Breast epithelium (tissue), 4 donors: ENCODE measurements around the gene OBSCN. TPM values are rescaled to one million over a fixed set of nuclear protein-coding genes. Genes with fewer than 3 reads are reported as not detected.

ENCODE experiments used
- DNase-seq, 2 donors: peaks; one replicate each; pipeline ENCODE4 v3.0.0-alpha.2; 2019; ENCODE audit warnings: low spot score in 2 of 2
- H3K27ac ChIP-seq, 2 donors: fragments of 200-600 bp; sonication (generic) in 1 of 2; one replicate each; pipeline ENCODE4 v1.5.1; 2016 to 2019; ENCODE audit warnings: mild to moderate bottlenecking in 1 of 2
- H3K27me3 ChIP-seq, 2 donors: fragments of 200-600 bp; sonication (generic) in 1 of 2; one replicate each; pipeline versions ENCODE4 v1.5.1 to v1.6.0; 2017 to 2019; ENCODE audit warnings: control low read depth in 1 of 2, mild to moderate bottlenecking in 1 of 2
- H3K36me3 ChIP-seq: fragments of 200-600 bp; one replicate; pipeline ENCODE4 v1.5.1; 2019
- H3K4me1 ChIP-seq, 2 donors: fragments of 200-600 bp; sonication (generic); one replicate each; pipeline ENCODE4 v1.5.1; 2016 to 2019; ENCODE audit warnings: control low read depth in 1 of 2
- H3K4me3 ChIP-seq, 3 donors: fragments of 200-600 bp; sonication (generic); 1 replicate in 2 of 3; 2 replicates in 1 of 3; pipeline ENCODE4 v1.5.1; 2016 to 2019; ENCODE audit warnings: mild to moderate bottlenecking in 3 of 3, moderate library complexity in 2 of 3
- H3K9me3 ChIP-seq, 2 donors: fragments of 200-600 bp; sonication (generic) in 1 of 2; one replicate each; pipeline ENCODE4 v1.5.1; 2016 to 2019; ENCODE audit warnings: control low read depth in 1 of 2
- POLR2A ChIP-seq: fragments of 450-650 bp; IDR thresholded peaks from one replicate; pipeline ENCODE4 v1.6.1; 2016; ENCODE audit warnings: antibody characterized with exemption, mild to moderate bottlenecking, moderate library complexity
- POLR2AphosphoS5 ChIP-seq, 3 donors: sonication (generic); formaldehyde crosslinking; IDR thresholded peaks; one replicate each; pipeline ENCODE4 v1.6.1; 2017; ENCODE audit warnings: antibody characterized with exemption in 3 of 3
- intact Hi-C: fragments of 100-400 bp; cut with DNase I; formaldehyde crosslinking; loops from one replicate; pipeline ENCODE4 v1.15.1; 2023; ENCODE audit warnings: low total_unique reads
- total RNA-seq, 3 donors: library from RNA; depleted of rRNA; stranded (reverse); fragments of >200 nt; gene quantifications; one replicate each; pipeline ENCODE4 v1.1.0, GENCODE V29; 2016
- TF ChIP-seq, protein P1 (sequence below), 3 donors: fragments of 450-650 bp; IDR thresholded peaks; one replicate each; pipeline ENCODE4 v1.5.1; 2016 to 2017; ENCODE audit warnings: antibody characterized with exemption in 3 of 3, mild to moderate bottlenecking in 3 of 3, moderate library complexity in 3 of 3

The OBSCN gene
- total RNA-seq, 3 donors from 2014 or later: 3.0 to 40.0 (median 27.9) TPM

DNA sequence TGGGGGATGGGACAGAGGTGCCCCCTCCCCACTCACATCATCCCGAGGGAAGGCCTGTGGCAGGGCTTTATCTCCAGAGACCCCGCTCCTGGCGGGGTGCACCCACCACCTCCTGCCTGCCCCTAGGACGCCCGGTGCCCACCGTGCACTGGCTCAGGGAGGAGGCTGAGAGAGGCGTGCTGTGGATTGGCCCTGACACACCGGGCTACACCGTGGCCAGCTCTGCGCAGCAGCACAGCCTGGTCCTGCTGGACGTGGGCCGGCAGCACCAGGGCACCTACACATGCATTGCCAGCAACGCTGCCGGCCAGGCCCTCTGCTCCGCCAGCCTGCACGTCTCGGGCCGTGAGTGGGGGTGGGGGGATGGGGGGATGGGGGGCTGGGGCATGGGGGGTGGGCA, 127.1 kb downstream of the OBSCN start:
- DNase-seq: peak in 1 of 2 donors; percentile 36

DNA sequence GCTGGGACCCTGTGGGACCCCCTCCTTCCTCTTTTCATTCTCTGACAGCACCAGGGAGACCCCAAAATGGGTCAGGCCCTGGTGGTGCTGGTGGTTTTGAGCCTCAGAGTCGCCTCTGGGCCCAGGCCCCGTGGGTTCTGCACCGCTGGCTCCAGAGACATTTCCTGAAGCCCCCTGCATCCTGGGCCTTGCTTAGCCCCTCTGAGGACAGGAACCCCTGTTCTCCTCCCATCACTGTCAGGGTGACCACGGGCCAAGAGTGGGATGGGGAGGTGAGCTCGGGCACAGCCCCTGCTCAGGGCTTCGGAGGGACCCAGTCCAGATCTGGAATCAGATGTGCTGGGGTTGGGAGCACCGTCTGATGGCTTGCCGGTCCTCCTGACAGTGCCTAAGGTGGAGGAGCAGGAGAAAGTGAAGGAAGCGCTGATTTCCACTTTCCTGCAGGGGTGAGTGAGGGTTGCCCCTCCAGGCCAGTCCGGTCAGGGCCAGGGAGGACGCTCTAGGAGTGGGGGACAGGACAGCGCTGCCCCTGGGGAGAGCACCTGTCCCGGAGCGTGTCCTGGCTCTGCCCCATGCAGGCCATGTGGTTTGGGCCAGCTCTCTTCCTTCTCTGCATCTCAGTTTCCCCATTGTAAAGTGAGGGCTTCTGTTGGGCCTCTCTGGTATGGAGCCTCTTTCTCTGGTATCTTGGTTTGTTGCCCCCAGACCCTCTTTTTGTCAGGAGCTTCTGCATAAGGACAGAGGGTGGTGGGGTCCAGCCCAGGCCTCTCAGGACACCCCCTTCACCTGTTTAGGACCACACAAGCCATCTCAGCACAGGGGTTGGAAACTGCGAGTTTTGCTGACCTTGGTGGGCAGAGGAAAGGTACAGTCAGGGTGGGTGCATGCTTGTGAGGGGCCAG, 127.8 kb downstream of the OBSCN start:
- Histone ChIP-seq H3K27me3 (no peaks in the 10 kb centered on the region), H3K27ac (no peak overlapping the region), H3K36me3 (no peaks in the 10 kb centered on the region), H3K4me1 (no peaks in the 10 kb centered on the region), H3K9me3 (no peaks in the 10 kb centered on the region), H3K4me3 (no peak overlapping the region)
- intact Hi-C loops: no loop called here
- DNase-seq: peak in 1 of 2 donors; percentile 42
- no peak for TF ChIP-seq POLR2A
- TF ChIP-seq POLR2AphosphoS5 (IDR thresholded peaks at IDR 0.05): no peak
- TF ChIP-seq, protein P1, sequence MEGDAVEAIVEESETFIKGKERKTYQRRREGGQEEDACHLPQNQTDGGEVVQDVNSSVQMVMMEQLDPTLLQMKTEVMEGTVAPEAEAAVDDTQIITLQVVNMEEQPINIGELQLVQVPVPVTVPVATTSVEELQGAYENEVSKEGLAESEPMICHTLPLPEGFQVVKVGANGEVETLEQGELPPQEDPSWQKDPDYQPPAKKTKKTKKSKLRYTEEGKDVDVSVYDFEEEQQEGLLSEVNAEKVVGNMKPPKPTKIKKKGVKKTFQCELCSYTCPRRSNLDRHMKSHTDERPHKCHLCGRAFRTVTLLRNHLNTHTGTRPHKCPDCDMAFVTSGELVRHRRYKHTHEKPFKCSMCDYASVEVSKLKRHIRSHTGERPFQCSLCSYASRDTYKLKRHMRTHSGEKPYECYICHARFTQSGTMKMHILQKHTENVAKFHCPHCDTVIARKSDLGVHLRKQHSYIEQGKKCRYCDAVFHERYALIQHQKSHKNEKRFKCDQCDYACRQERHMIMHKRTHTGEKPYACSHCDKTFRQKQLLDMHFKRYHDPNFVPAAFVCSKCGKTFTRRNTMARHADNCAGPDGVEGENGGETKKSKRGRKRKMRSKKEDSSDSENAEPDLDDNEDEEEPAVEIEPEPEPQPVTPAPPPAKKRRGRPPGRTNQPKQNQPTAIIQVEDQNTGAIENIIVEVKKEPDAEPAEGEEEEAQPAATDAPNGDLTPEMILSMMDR (IDR thresholded peaks at IDR 0.05): no peak

More for the DNA sequence above, 127.1 kb downstream of the OBSCN start:
- intact Hi-C loops: no loop called here
- TF ChIP-seq, protein P1 (IDR thresholded peaks at IDR 0.05): no peak
- no peak for TF ChIP-seq POLR2AphosphoS5 (IDR thresholded peaks at IDR 0.05)
- TF ChIP-seq POLR2A: no peak
- H3K4me3 ChIP-seq: no peak overlapping the region
- no peaks in the 10 kb centered on the region for H3K4me1 ChIP-seq
- no peaks in the 10 kb centered on the region for H3K27me3 ChIP-seq
- H3K9me3 ChIP-seq: no peaks in the 10 kb centered on the region
- H3K36me3 ChIP-seq: no peaks in the 10 kb centered on the region
- no peak overlapping the region for H3K27ac ChIP-seq

DNA sequence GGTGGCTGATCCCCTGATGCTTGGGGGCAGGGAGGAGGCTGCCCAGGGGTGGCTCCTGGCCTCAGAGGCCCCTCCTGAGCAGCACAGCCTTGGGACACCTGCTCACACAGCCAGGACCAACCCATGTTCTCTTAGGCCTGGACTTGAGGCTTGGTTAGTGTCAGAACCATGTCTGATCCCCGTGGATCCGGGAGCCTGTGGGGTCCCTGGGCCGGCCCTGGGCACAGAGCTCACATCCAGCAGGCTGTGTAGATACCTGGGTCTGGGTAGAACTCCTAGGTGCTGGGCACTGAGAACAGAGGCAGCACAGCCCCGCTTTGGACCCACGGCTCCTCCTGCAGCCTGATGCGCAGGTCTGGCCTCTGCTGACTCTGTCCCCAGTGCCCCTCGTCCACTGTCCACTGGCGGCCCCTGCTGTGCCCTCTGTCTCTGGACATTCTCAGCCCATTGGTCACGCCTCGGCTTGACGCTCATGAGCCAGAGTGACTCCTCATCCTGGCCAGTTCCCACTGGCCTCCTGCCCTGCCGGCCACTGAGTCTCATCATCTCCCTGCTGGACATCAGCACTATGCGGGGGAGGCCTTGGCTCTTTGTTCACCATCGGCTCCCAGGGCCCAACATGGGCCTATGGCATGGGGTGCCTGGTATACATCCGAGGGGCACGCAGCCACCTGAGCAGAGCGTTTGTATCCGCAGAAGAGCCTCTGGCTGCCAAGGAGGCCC, 128.6 kb downstream of the OBSCN start:
- intact Hi-C loops: no loop called here
- DNase-seq: peak in 1 of 2 donors; percentile 37
- TF ChIP-seq POLR2AphosphoS5 (IDR thresholded peaks at IDR 0.05): no peak
- no peak for TF ChIP-seq POLR2A
- TF ChIP-seq, protein P1 (IDR thresholded peaks at IDR 0.05): no peak

DNA sequence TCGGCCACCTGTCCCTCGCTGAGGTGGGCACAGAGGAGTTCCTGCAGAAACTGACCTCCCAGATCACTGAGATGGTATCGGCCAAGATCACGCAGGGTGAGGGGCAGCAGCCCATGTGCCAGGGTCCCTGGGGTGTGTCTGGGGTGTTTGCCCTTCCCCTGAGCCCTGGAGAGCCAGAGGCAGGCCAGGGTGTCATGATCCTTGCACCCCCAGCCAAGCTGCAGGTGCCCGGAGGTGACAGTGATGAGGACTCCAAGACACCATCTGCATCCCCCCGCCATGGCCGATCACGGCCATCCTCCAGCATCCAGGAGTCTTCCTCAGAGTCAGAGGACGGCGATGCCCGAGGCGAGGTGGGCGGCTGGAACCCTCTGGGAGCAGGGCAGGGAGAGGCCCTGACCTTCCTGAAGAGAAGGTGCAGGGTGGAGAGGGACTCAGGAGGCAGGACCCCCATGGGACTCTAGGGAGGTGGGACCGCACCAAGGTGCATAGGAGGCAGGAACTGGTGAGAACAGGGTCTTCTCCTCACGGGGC, 129.3 kb downstream of the OBSCN start:
- Histone ChIP-seq H3K4me1 (no peaks in the 10 kb centered on the region), H3K27me3 (no peaks in the 10 kb centered on the region), H3K9me3 (no peaks in the 10 kb centered on the region), H3K4me3 (no peak overlapping the region), H3K36me3 (no peaks in the 10 kb centered on the region), H3K27ac (no peak overlapping the region)
- intact Hi-C loops: no loop called here
- peak in 1 of 2 donors; percentile 41 for DNase-seq
- TF ChIP-seq POLR2A (no peak), POLR2AphosphoS5 (IDR thresholded peaks at IDR 0.05) (no peak)
- TF ChIP-seq, protein P1 (IDR thresholded peaks at IDR 0.05): no peak

More for the DNA sequence above, 128.6 kb downstream of the OBSCN start:
- no peak overlapping the region for H3K27ac ChIP-seq
- no peaks in the 10 kb centered on the region for H3K27me3 ChIP-seq
- no peaks in the 10 kb centered on the region for H3K36me3 ChIP-seq
- no peak overlapping the region for H3K4me3 ChIP-seq
- no peaks in the 10 kb centered on the region for H3K9me3 ChIP-seq
- H3K4me1 ChIP-seq: no peaks in the 10 kb centered on the region
